Activated CD8-positive, alpha-beta memory T cell treated with anti-CD3 and anti-CD28 coated beads, Interleukin-2, amount 50 U/mL, for 1 hour (primary cell): Measurements from ENCODE around the gene LPP.

Experiments
- DNase-seq: peaks from one replicate; pipeline ENCODE4 v3.0.0-alpha.2; 2020; ENCODE audit errors: extremely low read depth

Gene LPP

DNA sequence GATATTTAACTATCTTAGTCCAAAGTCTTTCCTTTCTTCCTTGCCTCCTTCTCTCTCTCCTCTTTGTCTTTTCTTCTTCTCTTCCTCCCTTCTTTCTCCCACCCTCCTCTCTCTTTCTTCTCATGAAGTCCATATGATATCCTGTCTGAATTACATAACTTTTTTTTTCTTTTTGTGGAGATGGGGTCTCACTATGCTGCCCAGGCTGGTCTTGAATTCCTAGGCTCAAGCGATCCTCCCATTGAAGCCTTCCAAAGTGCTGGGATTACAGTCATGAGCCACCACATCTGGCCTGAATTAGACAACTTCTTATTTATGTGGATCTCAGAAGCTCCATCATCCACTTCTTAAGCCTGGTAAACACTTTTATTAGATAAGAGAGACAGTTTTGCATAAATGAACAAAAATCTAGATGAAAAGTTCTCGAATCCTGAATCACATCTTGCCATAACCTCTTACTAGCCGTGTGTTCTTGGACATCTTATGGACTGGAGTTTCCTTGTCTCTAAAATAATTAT lies 206.5 kb downstream of the LPP start:
- DNase-seq, result no peak

- DNase-seq, result no peak
Measured at GRCh38 chr3:188361888-188362287, 207.9 kb downstream of the LPP start.

DNA sequence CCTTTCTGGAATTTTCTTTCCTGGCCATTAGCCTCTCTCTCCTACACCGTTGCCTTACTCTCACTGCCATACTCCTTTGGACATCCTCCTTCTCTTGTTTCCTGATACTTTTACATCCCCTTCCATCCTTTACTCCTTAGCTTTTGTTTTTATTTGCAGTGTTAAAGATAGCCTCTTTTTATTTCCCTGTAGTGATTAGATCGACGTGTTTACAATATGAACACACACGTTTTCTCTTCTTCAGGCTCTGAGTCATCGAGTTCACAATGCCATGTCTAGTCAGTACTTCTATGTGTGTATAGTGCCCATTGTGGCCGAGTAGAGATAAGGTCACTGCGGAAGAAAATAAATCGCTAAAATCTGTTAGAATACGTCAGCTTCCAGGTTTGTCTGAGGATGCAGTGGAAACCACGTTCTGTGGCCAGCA lies 208.5 kb downstream of the LPP start:
- no peak for DNase-seq

GRCh38 chr3:188365184-188365583 lies 211.2 kb downstream of the LPP start:
- no peak for DNase-seq

DNA sequence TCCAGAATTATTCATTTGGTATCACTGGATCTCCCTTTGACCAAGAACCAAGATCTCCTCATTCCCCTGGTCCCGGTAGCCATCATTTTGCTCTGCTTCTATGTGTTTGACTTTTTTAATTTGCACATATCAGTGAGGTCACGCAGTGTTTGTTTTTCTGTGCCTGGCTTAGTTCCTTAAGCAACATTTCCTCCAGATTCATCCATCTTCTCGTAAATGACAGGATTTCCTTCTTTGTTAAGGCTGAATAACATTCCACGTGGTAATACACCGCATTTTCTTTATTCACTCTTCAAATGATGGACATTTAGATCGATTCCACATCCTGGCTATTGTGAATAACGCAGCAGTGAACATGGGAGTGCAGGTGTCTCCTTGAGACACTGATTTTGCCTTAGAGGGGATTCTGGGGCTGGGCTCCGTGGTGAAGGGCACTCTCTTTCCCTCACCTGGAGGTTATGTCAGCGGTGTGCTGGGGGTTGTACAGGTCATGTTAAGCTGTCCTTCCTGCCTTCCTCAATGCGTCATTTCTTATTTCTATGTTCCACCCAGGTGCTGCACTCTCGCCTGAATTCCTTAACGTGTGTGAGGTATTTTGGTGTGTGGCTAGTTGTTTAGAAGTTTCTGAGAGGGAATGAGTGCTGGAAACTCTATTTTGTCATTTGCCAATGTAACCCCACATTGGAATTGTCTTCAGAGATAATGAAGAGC lies 212.2 kb downstream of the LPP start:
- DNase-seq, result no peak

DNA sequence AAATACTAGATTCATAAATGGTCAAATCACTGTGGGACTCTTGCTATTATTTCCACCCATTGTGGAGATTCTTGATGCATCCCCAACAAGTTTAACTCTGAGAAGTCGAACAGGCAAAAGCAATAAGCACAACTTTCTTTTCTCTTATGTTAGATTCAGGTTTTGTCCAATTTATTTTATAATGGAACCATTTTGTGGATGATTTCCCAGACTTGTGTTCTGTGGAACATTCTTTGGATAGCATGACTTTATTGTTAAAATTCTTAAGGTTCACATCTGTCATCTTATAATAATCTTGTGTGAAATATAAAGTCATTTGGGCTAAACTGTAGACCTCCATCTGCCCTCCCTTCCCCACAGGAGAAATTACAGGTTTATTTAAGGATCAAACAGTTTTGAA lies 213.7 kb downstream of the LPP start:
- DNase-seq, result no peak

- DNase-seq, result no peak
Measured at GRCh38 chr3:188369526-188369925, 215.6 kb downstream of the LPP start.

DNA sequence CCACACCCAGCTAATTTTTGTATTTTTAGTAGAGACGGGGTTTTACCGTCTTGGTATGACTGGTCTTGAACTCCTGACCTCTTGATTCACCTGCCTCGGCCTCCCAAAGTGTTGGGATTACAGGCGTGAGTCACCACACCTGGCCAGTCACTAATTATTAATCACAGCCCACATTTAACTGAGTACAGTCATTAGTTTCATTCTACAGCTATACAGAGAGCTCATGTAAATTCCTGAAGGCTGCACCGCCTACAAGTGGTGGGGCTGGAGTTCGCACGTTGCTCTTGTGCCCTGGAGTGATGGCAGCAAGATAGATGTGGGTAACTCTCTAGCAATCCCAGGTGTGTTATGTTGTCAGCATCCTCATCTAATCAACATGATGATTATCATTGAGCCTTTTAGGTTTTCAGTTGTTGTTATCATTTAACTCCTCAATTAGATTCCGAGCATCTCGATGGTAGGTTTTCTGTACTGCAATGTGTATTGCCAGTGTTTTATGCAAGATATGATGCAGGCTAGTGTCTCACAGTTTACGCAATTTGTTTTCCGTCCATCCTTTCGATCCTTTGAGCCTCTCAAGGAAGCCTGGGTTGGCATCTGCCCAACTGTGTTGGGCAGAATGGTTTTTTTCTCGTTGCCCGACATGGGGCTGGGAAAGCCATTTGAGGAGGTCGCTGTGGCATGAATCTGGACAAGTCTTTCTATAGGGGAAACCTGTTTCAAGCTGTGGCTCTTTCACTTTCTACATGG lies 216.3 kb downstream of the LPP start:
- no peak for DNase-seq

DNA sequence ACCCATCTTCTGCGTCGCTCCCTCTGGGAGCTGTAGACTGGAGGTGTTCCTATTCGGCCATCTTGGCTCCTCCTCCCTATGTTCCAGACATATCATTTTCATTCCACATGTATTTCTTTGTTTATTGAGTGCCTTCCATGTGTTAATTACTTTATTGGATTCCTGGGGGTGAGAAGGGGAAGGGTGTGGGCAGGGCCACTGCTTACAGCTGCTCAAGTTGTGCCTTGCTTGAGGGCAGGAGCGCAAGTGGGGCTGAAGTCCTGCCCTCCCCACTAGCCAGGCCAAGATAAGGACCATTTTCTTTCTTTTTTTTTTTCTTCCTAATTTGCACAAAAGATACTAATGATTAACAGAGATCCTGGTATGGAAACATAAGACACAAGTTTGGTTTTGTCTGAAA lies 224.8 kb downstream of the LPP start:
- no peak for DNase-seq

GRCh38 chr3:188380252-188380651 lies 226.3 kb downstream of the LPP start:
- no peak for DNase-seq

DNA sequence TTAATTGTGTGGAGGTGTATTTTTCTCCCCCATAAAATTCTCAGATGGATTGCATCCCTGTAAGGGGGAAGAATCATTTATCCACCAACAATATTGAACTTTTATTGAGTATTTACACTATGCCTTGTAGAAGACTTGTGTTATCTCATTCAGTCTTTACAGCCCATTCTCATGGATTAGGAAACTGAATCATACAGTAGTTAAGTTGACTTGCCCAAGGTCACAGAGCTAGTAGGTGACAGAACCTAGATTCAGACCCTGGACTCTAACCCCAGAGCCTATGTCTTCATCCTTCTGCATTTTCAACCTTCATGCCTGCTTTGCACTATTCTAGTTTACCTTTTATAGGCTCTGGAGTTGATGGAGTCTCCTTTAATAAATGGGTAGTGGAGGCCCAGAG lies 226.8 kb downstream of the LPP start:
- DNase-seq, result no peak

DNA sequence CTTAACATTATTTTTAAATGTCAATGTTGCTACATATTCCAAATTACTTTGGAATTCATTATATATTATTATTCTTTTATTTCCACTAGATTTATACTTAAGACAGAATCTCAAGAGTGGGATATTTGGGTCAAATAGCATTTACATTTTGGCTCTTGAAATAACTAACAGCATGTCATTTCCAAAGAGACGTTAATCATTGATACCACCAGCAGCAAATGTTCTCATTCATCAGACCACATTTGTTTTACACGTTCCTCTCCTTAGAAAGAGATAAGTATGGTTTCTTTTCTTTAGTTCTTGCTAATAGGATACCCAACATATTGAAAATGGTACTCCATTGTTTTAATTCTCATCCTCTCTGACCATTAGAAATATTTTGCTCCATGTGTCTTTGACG lies 229.8 kb downstream of the LPP start:
- DNase-seq, result no peak

DNA sequence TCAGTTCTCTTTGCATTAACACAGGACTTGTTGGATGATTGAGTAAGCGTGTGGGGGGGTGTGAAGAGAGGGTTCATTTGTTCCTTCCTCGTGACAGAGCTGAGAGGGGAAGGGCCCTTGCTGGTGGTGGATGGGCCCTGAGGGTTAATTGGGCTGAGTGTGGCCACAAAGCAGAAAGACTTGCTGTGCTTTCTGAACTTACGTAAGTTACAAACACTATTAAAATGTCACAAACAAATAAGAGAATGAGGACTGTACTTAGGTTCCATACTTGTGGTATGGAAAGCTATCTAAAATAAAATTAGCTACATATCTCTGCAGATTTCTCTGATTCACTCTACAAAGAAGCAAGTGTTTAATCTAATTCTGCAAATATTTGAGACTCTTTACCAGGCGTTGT lies 231.3 kb downstream of the LPP start:
- DNase-seq, result no peak

GRCh38 chr3:188389711-188390342 lies 235.9 kb downstream of the LPP start:
- no peak for DNase-seq

GRCh38 chr3:188390343-188390718 lies 236.4 kb downstream of the LPP start:
- no peak for DNase-seq

- no peak for DNase-seq
Measured at GRCh38 chr3:188390775-188391443, 237.0 kb downstream of the LPP start.

- no peak for DNase-seq
Measured at GRCh38 chr3:188391592-188391991, 237.6 kb downstream of the LPP start.

DNA sequence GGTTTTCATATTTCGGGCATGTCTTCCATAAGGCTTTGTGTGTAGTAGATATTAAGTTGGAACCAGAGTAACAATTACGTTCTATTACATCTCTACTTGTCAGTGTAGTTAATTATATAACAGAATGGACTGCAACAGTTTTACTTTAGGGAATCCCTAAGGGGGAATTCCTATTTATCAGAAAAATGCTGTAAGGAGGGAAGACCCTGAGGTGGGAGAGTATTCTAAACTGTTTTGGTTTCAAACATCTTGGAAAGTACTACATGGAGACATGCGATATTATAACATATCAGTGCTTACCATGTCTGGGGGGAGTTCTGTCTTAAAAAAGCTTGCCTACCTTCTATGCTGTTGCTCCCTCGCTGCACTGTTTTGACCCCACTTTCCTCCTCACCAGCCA lies 238.1 kb downstream of the LPP start:
- no peak for DNase-seq

GRCh38 chr3:188394623-188395022 lies 240.7 kb downstream of the LPP start:
- DNase-seq, result no peak

GRCh38 chr3:188396251-188396650 lies 242.3 kb downstream of the LPP start:
- DNase-seq, result no peak

DNA sequence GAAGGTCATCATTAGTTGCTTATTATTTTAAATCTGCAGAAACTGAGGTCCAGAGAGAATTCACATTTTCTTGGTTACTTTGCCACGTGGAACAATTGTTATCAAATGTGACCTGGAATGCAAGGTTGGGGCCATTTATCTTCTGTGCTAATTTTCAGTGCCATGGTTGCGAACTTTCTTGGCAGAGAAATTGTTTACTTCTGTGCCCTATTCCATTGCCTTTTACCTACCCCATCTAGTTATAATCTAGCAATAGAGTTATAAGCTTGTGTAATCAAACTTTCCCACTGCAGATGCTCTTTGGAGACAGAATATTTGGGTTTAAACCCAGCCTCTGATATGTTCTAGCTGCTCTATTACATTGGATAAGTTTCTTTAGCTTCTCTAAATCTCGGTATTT lies 242.9 kb downstream of the LPP start:
- DNase-seq, result no peak
